Breast epithelium (tissue), 4 donors: ENCODE results near the gene TUB. TPM values are rescaled to one million over a fixed set of nuclear protein-coding genes. Genes with fewer than 3 reads are reported as not detected.

Experiments
- DNase-seq, 2 donors: peaks; one replicate each; pipeline ENCODE4 v3.0.0-alpha.2; 2019; ENCODE audit warnings: low spot score in 2 of 2
- H3K27ac ChIP-seq, 2 donors: fragments of 200-600 bp; sonication (generic) in 1 of 2; one replicate each; pipeline ENCODE4 v1.5.1; 2016 to 2019; ENCODE audit warnings: mild to moderate bottlenecking in 1 of 2
- H3K27me3 ChIP-seq, 2 donors: fragments of 200-600 bp; sonication (generic) in 1 of 2; one replicate each; pipeline versions ENCODE4 v1.5.1 to v1.6.0; 2017 to 2019; ENCODE audit warnings: control low read depth in 1 of 2, mild to moderate bottlenecking in 1 of 2
- H3K36me3 ChIP-seq: fragments of 200-600 bp; one replicate; pipeline ENCODE4 v1.5.1; 2019
- H3K4me1 ChIP-seq, 2 donors: fragments of 200-600 bp; sonication (generic); one replicate each; pipeline ENCODE4 v1.5.1; 2016 to 2019; ENCODE audit warnings: control low read depth in 1 of 2
- H3K4me3 ChIP-seq, 3 donors: fragments of 200-600 bp; sonication (generic); 1 replicate in 2 of 3; 2 replicates in 1 of 3; pipeline ENCODE4 v1.5.1; 2016 to 2019; ENCODE audit warnings: mild to moderate bottlenecking in 3 of 3, moderate library complexity in 2 of 3
- H3K9me3 ChIP-seq, 2 donors: fragments of 200-600 bp; sonication (generic) in 1 of 2; one replicate each; pipeline ENCODE4 v1.5.1; 2016 to 2019; ENCODE audit warnings: control low read depth in 1 of 2
- CTCF ChIP-seq, 3 donors: fragments of 450-650 bp; IDR thresholded peaks; one replicate each; pipeline ENCODE4 v1.5.1; 2016 to 2017; ENCODE audit warnings: antibody characterized with exemption in 3 of 3, mild to moderate bottlenecking in 3 of 3, moderate library complexity in 3 of 3
- POLR2A ChIP-seq: fragments of 450-650 bp; IDR thresholded peaks from one replicate; pipeline ENCODE4 v1.6.1; 2016; ENCODE audit warnings: antibody characterized with exemption, mild to moderate bottlenecking, moderate library complexity
- POLR2AphosphoS5 ChIP-seq, 3 donors: sonication (generic); formaldehyde crosslinking; IDR thresholded peaks; one replicate each; pipeline ENCODE4 v1.6.1; 2017; ENCODE audit warnings: antibody characterized with exemption in 3 of 3
- intact Hi-C: fragments of 100-400 bp; cut with DNase I; formaldehyde crosslinking; loops from one replicate; pipeline ENCODE4 v1.15.1; 2023; ENCODE audit warnings: low total_unique reads
- total RNA-seq, 3 donors: library from RNA; depleted of rRNA; stranded (reverse); fragments of >200 nt; gene quantifications; one replicate each; pipeline ENCODE4 v1.1.0, GENCODE V29; 2016

TUB gene
- total RNA-seq, 3 donors from 2014 or later, result 6.3 to 17.7 (median 11.2) TPM

- TF ChIP-seq CTCF (IDR thresholded peaks at IDR 0.05), result no peak
- TF ChIP-seq POLR2A, result no peak
- no peak for TF ChIP-seq POLR2AphosphoS5 (IDR thresholded peaks at IDR 0.05)
- intact Hi-C loops, result no loop called here
- Histone ChIP-seq H3K9me3 (no peaks in the 10 kb centered on the region), H3K4me1 (peaks cover 0 to 5% of the 10 kb centered on the region in 2 donors), H3K27ac (peak overlapping the region in 1 of 2 donors; percentile 92), H3K36me3 (no peaks in the 10 kb centered on the region), H3K27me3 (no peaks in the 10 kb centered on the region), H3K4me3 (no peak overlapping the region)
- DNase-seq, result no peak
These were observed 19.2 kb upstream of the TUB start for GRCh38 chr11:8061555-8062428.

GRCh38 chr11:8062781-8063257 lies 18.2 kb upstream of the TUB start:
- peak overlapping the region; percentile 52 to 92 for H3K27ac ChIP-seq
- TF ChIP-seq POLR2AphosphoS5 (IDR thresholded peaks at IDR 0.05), result no peak
- no peak for TF ChIP-seq CTCF (IDR thresholded peaks at IDR 0.05)
- no peak for TF ChIP-seq POLR2A
- no peak for DNase-seq
- H3K4me3 ChIP-seq, result no peak overlapping the region
- peaks cover 0 to 5% of the 10 kb centered on the region in 2 donors for H3K4me1 ChIP-seq
- intact Hi-C loops, result no loop called here
- no peaks in the 10 kb centered on the region for H3K27me3 ChIP-seq
- H3K9me3 ChIP-seq, result no peaks in the 10 kb centered on the region
- H3K36me3 ChIP-seq, result no peaks in the 10 kb centered on the region

- intact Hi-C loops, result no loop called here
- H3K36me3 ChIP-seq, result no peaks in the 10 kb centered on the region
- no peak for DNase-seq
- H3K27me3 ChIP-seq, result no peaks in the 10 kb centered on the region
- H3K9me3 ChIP-seq, result no peaks in the 10 kb centered on the region
- no peak overlapping the region for H3K4me3 ChIP-seq
- H3K4me1 ChIP-seq, result peaks cover 0 to 5% of the 10 kb centered on the region in 2 donors
- H3K27ac ChIP-seq, result peak overlapping the region; percentile 52 to 92
- TF ChIP-seq POLR2AphosphoS5 (IDR thresholded peaks at IDR 0.05) (peak in 1 of 3 donors; percentile 7), POLR2A (no peak)
These were observed 17.7 kb upstream of the TUB start for GRCh38 chr11:8063324-8063723.

- TF ChIP-seq POLR2A (no peak), POLR2AphosphoS5 (IDR thresholded peaks at IDR 0.05) (no peak), CTCF (IDR thresholded peaks at IDR 0.05) (no peak)
- Histone ChIP-seq H3K9me3 (no peaks in the 10 kb centered on the region), H3K36me3 (no peaks in the 10 kb centered on the region), H3K4me1 (peaks cover 0 to 5% of the 10 kb centered on the region in 2 donors), H3K4me3 (no peak overlapping the region), H3K27me3 (no peaks in the 10 kb centered on the region), H3K27ac (no peak overlapping the region)
- DNase-seq, result no peak
- intact Hi-C loops, result no loop called here
These were observed 16.0 kb upstream of the TUB start for GRCh38 chr11:8065031-8065430.

GRCh38 chr11:8066036-8066910 lies 14.7 kb upstream of the TUB start:
- H3K27ac ChIP-seq, result peak overlapping the region in 1 of 2 donors; percentile 90
- TF ChIP-seq POLR2A (no peak), CTCF (IDR thresholded peaks at IDR 0.05) (no peak), POLR2AphosphoS5 (IDR thresholded peaks at IDR 0.05) (no peak)
- DNase-seq, result no peak
- H3K9me3 ChIP-seq, result no peaks in the 10 kb centered on the region
- no peak overlapping the region for H3K4me3 ChIP-seq
- H3K27me3 ChIP-seq, result no peaks in the 10 kb centered on the region
- no peaks in the 10 kb centered on the region for H3K4me1 ChIP-seq
- no peaks in the 10 kb centered on the region for H3K36me3 ChIP-seq
- intact Hi-C loops, result no loop called here
